Amygdala (tissue), 56 donors: Measurements from ENCODE around the gene LSS.
"Not testable (repeated sequence)": the region's sequence is repeated elsewhere in the genome, so short reads cannot be mapped to it uniquely, and the experiment has no call there.

Experiments used
- DNase-seq, 56 donors: peaks; one replicate each; lab custom pipeline; 2025; lab: John Stamatoyannopoulos, UW

Gene LSS

GRCh38 chr21:46176443-46177129 lies 52.0 kb downstream of the LSS start:
- not testable (repeated sequence) for DNase-seq

GRCh38 chr21:46173573-46173972 lies 55.0 kb downstream of the LSS start:
- no peak for DNase-seq

GRCh38 chr21:46172863-46173528 lies 55.6 kb downstream of the LSS start:
- no peak for DNase-seq

- DNase-seq = no peak
Observed at GRCh38 chr21:46171996-46172862, 56.3 kb downstream of the LSS start.

- no peak for DNase-seq
Observed at GRCh38 chr21:46171585-46171984, 57.0 kb downstream of the LSS start.

- DNase-seq = not testable (repeated sequence)
Observed at GRCh38 chr21:46170436-46171193, 58.0 kb downstream of the LSS start.

GRCh38 chr21:46168659-46169386 lies 59.8 kb downstream of the LSS start:
- no peak for DNase-seq

GRCh38 chr21:46168238-46168637 lies 60.3 kb downstream of the LSS start:
- no peak for DNase-seq

GRCh38 chr21:46165098-46165497 lies 63.5 kb downstream of the LSS start:
- DNase-seq = no peak

GRCh38 chr21:46163380-46163779 lies 65.2 kb downstream of the LSS start:
- no peak for DNase-seq

GRCh38 chr21:46161633-46162592 lies 66.7 kb downstream of the LSS start:
- DNase-seq = no peak

GRCh38 chr21:46160907-46161632 lies 67.5 kb downstream of the LSS start:
- DNase-seq = no peak

- DNase-seq = no peak
Observed at GRCh38 chr21:46160657-46160906, 68.0 kb downstream of the LSS start.

- DNase-seq = no peak
Observed at GRCh38 chr21:46159841-46160656, 68.5 kb downstream of the LSS start.

- no peak for DNase-seq
Observed at GRCh38 chr21:46159390-46159789, 69.2 kb downstream of the LSS start.

GRCh38 chr21:46158666-46159300 lies 69.8 kb downstream of the LSS start:
- DNase-seq = no peak

GRCh38 chr21:46157987-46158451 lies 70.6 kb downstream of the LSS start:
- no peak for DNase-seq
